Superior temporal gyrus (tissue), 1 donor: Measurements from ENCODE around the gene KRTAP4-6.
"Not testable (repeated sequence)": the region's sequence is repeated elsewhere in the genome, so short reads cannot be mapped to it uniquely, and the experiment has no call there.

ENCODE experiments used
- DNase-seq: peaks from one replicate; pipeline ENCODE4 v3.0.0-alpha.2; 2016; ENCODE audit errors: extremely low spot score

The KRTAP4-6 gene

DNA sequence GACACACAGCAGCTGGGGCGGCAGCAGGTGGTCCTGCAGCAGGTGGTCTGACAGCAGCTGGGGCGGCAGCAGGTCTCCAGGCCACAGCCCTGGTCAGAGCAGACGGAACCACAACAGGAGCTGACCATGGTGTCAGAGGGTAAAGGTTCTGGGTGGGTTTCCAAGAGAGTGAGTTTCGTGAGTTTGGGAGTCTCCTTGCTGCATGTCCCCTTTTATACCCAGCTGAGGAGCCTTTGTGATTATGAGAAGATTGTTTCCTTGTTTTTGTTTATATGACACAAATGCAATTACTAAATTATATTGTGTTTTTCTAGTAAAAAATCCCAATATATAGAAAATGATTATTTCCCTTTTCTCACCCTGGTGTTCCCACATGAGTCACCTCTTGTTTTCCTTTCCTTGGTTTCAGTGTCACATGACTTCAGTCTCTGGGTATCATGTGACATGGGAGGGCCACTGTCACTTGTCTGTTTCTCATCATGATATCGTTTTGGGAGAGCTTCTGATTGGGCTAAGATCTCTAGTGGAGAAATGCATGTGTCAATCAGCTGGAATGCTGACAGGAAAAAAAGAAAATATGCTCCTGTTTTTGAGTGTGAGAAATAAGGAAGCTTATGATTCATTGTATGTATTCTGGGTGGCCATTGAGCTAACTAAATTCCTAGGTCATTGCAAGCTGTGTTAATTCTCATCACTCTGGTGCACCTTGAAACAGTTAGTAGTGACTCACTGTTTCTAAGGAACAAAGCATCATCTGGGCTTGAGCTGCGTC lies at the start of gene KRTAP4-6:
Gene KRTAP4-6, minus strand, starts transcription at position 185 of the 772 bp plus-strand sequence. Its CDS starts 57 bp downstream, at position 128.
- no peak for DNase-seq

- DNase-seq, result not testable (repeated sequence)
Measured at GRCh38 chr17:41189837-41190318, 49.5 kb upstream of the KRTAP4-6 start, which contains the start of gene KRTAP9-1. TSS of gene KRTAP9-1 (plus strand) at chr17:41189887. CDS start at chr17:41189887, 0 bp downstream.

DNA sequence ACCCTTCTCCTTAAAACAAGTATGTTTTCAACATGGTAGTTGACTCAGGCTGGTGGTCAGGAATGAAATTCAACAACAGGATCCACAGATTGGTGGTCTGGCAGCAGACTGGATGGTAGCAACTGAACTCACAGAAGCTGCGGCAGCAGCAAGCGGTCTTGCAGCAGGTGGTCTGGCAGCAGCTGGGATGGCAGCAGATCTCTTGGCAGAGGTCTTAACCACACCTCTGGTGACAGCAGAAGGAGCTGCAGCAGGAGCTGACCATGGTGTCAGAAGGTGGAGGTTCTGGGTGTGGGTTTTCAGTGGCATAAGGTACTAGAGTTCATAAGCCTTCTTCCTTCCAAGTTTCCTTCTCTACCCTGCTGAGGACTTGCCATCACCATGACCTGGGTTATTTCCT lies 46.5 kb upstream of the KRTAP4-6 start:
- DNase-seq, result no peak

DNA sequence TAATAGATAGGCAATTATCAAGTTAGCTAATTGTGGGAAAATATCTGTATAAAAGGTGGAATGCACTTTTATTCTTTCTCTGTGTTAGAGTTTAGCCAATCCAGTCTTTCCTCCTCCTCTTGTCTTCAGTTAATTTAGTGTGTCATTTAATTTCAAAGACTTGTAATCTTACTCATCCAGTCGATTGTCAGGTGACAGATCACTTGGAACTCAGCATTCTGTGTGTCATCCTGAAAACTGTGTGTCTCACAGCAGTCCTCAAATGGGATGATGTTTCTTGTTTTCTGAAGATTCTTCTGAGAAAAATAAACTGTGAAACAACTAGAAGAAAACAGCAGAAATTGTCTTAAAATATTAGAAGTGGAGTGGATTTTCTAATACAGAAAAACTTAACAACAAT lies 44.7 kb upstream of the KRTAP4-6 start:
- DNase-seq, result no peak

DNA sequence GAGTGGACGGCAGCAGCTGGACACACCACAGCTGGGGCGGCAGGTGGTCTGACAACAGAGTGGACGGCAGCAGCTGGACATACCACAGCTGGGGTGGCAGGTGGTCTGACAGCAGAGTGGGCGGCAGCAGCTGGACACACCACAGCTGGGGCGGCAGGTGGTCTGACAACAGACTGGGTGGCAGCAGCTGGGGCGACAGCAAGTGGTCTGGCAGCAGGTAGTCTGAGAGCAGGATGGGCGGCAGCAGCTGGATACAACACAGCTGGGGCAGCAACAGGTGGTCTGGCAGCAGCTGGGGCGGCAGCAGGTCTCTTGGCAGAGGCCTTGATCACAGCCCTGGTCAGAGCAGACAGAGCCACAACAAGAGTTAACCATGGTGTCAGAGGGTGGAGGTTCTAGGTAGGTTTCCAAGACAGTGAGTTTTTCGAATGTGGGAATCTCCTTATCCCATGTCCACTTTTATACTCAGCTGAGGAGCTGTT lies 44.2 kb upstream of the KRTAP4-6 start, which contains the start of gene KRTAP4-1:
Gene KRTAP4-1, minus strand, starts transcription at position 432 of the 482 bp plus-strand sequence. Its CDS starts 57 bp downstream, at position 375.
- DNase-seq, result no peak

- DNase-seq, result no peak
Measured at GRCh38 chr17:41178843-41179616, 38.7 kb upstream of the KRTAP4-6 start.

DNA sequence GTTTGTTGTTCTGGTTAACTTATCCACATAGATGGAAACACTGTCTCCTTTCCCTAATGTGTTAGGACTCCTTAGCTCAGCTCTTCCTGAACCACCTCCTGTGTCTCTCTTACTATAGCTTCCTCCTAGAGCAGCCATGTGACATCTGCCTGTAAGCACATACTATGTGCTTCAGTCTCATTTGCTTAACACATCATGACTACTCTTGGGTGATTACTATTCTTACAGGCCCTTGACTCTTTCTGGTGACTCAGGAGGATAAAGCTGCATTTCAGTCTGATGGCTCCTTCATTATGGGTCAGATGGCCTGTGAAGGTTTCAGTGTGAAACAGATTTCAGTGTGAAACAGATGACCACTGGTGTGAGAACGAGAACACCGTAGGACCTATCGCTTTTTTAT lies 38.0 kb upstream of the KRTAP4-6 start:
- no peak for DNase-seq

- no peak for DNase-seq
Measured at GRCh38 chr17:41177727-41178271, 37.5 kb upstream of the KRTAP4-6 start, which contains the start of gene KRTAP4-2. TSS of gene KRTAP4-2 (minus strand) at chr17:41178221. CDS start at chr17:41178164, 57 bp downstream.

DNA sequence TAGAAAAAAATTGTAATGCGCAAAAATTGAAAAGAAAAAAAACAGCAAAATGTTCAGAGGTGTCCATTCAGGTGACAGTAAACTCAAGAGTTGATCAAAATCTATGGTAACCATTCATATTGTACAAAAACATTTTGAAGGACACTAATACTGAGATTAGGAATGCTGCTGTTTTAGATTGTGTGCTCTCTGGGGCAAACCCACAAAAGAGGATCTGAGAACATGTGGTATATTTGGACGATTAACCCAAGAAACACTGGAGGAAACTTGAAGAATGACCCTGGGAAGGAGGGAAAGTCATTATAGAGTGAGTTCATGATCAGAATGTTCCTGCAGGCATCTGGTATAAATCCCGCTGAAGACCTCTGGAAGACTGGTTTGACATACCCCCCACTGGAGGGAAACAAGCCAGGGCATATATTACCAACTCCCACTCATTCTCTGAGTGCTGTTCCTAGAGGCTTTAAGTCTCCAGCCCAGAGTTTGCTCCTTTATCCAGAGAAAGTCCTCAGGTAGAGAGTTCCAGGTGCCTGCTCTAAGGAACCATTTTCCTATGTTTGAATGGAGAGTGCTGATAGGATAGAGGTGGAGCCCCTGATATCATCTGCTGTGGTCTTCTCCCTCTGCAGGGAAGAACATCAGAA lies 36.5 kb upstream of the KRTAP4-6 start:
- no peak for DNase-seq

GRCh38 chr17:41171886-41172285 lies 31.5 kb upstream of the KRTAP4-6 start:
- DNase-seq, result no peak

- DNase-seq, result no peak
Measured at GRCh38 chr17:41168121-41168520, 27.8 kb upstream of the KRTAP4-6 start, which contains the start of gene KRTAP4-3. TSS of gene KRTAP4-3 (minus strand) at chr17:41168221. CDS start at chr17:41168172, 49 bp downstream.

DNA sequence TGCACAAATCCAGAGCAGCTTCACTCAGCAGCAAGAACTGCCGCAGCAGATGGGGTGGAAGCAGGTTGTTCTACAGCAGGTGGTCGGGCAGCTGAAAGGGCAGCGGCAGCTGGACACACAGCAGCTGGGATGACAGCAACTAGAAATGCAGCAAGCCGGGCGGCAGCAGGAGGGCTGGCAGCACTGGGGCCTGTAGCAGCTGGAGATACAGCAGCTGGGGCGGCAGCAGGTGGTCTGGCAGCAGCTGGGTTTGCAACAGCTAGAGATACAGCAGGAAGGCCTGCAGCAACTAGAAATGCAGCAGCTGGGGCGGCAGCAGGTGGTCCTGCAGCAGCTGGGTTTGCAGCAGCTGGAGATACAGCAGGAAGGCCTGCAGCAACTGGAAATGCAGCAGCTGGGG lies 27.2 kb upstream of the KRTAP4-6 start:
- DNase-seq, result no peak

DNA sequence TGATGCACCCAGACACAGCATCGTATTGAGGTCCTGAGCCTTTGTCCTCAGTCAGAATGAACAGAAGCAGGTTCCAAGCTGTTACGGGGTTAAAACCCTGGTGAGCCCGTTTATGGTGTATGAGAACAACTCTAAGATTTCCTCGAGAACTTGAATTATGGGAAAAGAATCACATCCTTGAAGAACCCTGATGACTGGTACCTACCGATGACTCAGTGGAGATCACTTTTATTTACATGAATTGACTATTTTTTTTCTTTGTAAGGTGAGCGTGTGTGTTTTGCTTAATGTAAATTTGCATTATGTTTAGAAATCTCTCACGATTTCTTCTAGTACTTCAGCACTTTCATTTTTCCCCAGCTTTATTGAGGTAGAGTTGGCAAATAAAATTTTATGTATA lies 23.5 kb upstream of the KRTAP4-6 start:
- no peak for DNase-seq

- no peak for DNase-seq
Measured at GRCh38 chr17:41160648-41161047, 20.3 kb upstream of the KRTAP4-6 start, which contains the start of gene KRTAP4-4. TSS of gene KRTAP4-4 (minus strand) at chr17:41160748. CDS start at chr17:41160691, 57 bp downstream.

DNA sequence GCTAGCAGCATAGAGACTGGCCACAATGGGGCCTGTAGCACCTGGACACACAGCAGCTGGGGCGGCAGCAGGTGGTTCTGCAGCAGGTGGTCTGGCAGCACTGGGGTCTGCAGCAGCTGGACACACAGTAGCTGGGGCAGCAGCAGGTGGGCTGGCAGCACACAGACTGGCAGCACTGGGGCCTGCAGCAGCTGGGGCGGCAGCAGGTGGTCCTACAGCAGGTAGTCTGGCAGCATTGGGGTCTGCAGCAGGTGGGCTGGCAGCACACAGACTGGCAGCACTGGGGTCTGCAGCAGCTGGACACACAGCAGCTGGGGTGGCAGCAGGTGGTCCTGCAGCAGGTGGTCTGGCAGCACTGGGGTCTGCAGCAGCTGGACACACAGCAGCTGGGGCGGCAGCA lies 19.8 kb upstream of the KRTAP4-6 start:
- DNase-seq, result not testable (repeated sequence)

DNA sequence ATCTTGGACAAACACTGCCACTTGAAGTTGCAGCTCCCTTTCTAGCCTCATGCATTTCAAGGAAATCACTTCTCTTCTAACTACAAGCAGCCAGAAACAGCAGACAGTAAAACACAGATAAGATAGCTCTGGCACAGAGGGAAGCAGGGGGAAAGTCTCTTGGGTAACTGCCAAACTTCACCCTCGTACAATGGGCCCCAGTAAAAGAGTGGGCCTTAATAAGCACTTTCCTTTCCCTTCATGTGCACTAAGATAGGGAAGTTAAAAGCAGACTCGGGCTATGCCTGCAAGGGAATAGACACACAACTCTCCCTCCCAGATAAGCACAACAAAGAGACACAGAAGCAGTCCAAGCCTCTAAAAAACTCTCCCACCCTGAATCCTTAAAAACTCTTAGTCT lies 13.5 kb upstream of the KRTAP4-6 start:
- peak; percentile 12 for DNase-seq

DNA sequence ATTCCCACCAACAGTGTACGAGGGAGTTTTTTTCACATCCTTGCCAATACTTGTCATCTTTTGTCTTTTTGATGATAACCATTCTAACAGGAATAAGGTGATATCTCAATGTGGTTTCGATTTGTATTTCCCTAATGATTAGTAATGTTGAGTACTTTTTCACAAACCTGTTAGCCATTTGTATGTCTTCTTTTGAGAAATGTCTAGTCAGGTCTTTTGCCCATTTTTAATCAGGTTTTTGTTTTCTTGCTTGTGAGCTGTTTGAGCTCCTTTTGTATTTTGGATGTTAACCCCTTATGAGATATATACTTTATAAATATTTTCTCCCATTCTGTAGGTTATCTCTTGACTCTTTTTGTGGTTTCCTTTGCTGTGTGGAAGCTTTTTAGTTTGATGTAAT lies 11.2 kb upstream of the KRTAP4-6 start:
- no peak for DNase-seq

DNA sequence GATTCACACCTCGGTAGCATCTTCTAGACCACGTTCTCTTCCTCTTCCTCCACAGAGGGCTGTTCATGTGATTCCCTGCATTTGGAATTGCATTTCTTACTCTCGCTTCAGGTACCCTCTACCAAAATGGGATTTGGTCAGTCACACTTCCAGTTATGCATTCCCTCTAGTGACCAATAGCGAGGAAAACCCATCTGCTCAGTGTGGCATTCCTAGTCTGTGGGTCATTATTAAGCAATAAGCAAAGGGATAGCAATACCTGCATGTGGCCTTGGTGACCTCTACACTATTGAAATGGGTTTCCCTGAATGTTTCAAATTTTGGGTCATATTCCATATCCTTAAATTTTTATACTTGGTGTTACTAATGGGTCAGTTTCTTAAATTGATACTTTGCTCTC lies 9.7 kb upstream of the KRTAP4-6 start:
- DNase-seq, result no peak

GRCh38 chr17:41149652-41149985 lies 9.3 kb upstream of the KRTAP4-6 start, which contains the start of gene KRTAP4-5:
TSS of gene KRTAP4-5 (minus strand) at chr17:41149825. CDS start at chr17:41149767, 58 bp downstream.
- no peak for DNase-seq

- not testable (repeated sequence) for DNase-seq
Measured at GRCh38 chr17:41148971-41149651, 8.8 kb upstream of the KRTAP4-6 start.
